IMR-90 (cell line): Measurements from ENCODE around the gene UBE3B. TPM values are rescaled to one million over a fixed set of nuclear protein-coding genes. Genes with fewer than 3 reads are reported as not detected.

ENCODE experiments used
- ATAC-seq: fragments of 200-7000 bp; cut with Tn5 transposase; 2 replicates; pipeline ENCODE4 v1.9.1; 2020; ENCODE audit warnings: low read depth, mild to moderate bottlenecking, moderate library complexity
- BruUV-seq: library from RNA; stranded (reverse); fragments of 400-500 nt; replicated peaks from 2 replicates; lab custom pipeline; 2021; lab: Mats Ljungman, UMichigan
- CTCF ChIA-PET: fragments of 300-600 bp; formaldehyde crosslinking; extraction: SDS; loops from one replicate; lab custom pipeline; 2021; ENCODE audit warnings: antibody characterized with exemption; lab: Yijun Ruan, JAX
- POLR2A ChIA-PET: fragments of 300-600 bp; sonication (Branson Sonifier 250); formaldehyde crosslinking; loops from one replicate; lab custom pipeline; 2022; ENCODE audit warnings: antibody characterized with exemption; ENCODE audit not compliant: unreplicated experiment; lab: Charles Lee
- DNase-seq: peaks from one replicate; pipeline ENCODE4 v3.0.0; 2013
- H2AFZ ChIP-seq: replicated peaks from 2 replicates; pipeline ENCODE3; 2013; ENCODE audit warnings: low read length, mild to moderate bottlenecking; ENCODE audit not compliant: poor library complexity
- H2AK5ac ChIP-seq: 2 replicates; pipeline ENCODE4 v1.6.1; 2013; ENCODE audit warnings: low read depth, low read length, inconsistent platforms
- H2AK9ac ChIP-seq: replicated peaks from 2 replicates; pipeline ENCODE3; 2013; ENCODE audit warnings: mild to moderate bottlenecking, low read depth, low read length, moderate library complexity; ENCODE audit not compliant: poor library complexity
- H2BK120ac ChIP-seq: 2 replicates; pipeline ENCODE4 v1.6.1; 2013; ENCODE audit warnings: low read depth, low read length, inconsistent platforms
- H2BK15ac ChIP-seq: 3 replicates; pipeline ENCODE4 v1.6.1; 2013; ENCODE audit warnings: low read depth, low read length, inconsistent platforms
- H2BK20ac ChIP-seq: 2 replicates; pipeline ENCODE4 v1.6.1; 2013; ENCODE audit warnings: low read depth, mild to moderate bottlenecking, inconsistent platforms, low read length, moderate library complexity
- H2BK5ac ChIP-seq: 2 replicates; pipeline ENCODE4 v1.6.1; 2013; ENCODE audit warnings: mild to moderate bottlenecking, low read depth, low read length, inconsistent platforms; ENCODE audit not compliant: poor library complexity, severe bottlenecking
- H3K14ac ChIP-seq: replicated peaks from 2 replicates; pipeline ENCODE4 v1.6.1; 2013; ENCODE audit warnings: low read depth, low read length, inconsistent platforms
- H3K18ac ChIP-seq: 2 replicates; pipeline ENCODE4 v1.6.1; 2013; ENCODE audit warnings: low read depth, low read length, control low read depth
- H3K23ac ChIP-seq: 2 replicates; pipeline ENCODE4 v1.6.1; 2013; ENCODE audit warnings: low read depth, low read length, inconsistent platforms
- H3K27ac ChIP-seq: 2 replicates; pipeline ENCODE4 v1.5.1; 2013; ENCODE audit warnings: mild to moderate bottlenecking, control low read depth, low read length; ENCODE audit not compliant: insufficient read depth
- H3K27me3 ChIP-seq: 2 replicates; pipeline ENCODE4 v1.6.1; 2013; ENCODE audit warnings: low read length; ENCODE audit not compliant: control insufficient read depth, insufficient read depth
- H3K36me3 ChIP-seq: 2 replicates; pipeline ENCODE4 v1.6.1; 2013; ENCODE audit warnings: low read length, mixed read lengths; ENCODE audit not compliant: control insufficient read depth, insufficient read depth
- H3K4ac ChIP-seq: 2 replicates; pipeline ENCODE4 v1.6.1; 2013; ENCODE audit warnings: low read depth, low read length, inconsistent platforms
- H3K4me1 ChIP-seq: 2 replicates; pipeline ENCODE4 v1.6.1; 2013; ENCODE audit warnings: low read length, mixed read lengths; ENCODE audit not compliant: control insufficient read depth, insufficient read depth
- H3K4me2 ChIP-seq: 2 replicates; pipeline ENCODE4 v1.6.1; 2013; ENCODE audit warnings: low read depth, mild to moderate bottlenecking, control low read depth, low read length, moderate library complexity
- H3K4me3 ChIP-seq: 2 replicates; pipeline ENCODE4 v1.5.1; 2013; ENCODE audit warnings: low read depth, mild to moderate bottlenecking, control low read depth, low read length, moderate library complexity; ENCODE audit not compliant: insufficient read depth
- H3K56ac ChIP-seq: 2 replicates; pipeline ENCODE4 v1.6.1; 2013; ENCODE audit warnings: low read length, inconsistent platforms; ENCODE audit not compliant: insufficient read depth; ENCODE audit errors: extremely low read depth
- H3K79me1 ChIP-seq, 2 experiments: 2 replicates each; pipeline ENCODE4 v1.6.1; 2013; ENCODE audit warnings: low read length in 2 of 2, inconsistent platforms in 1 of 2, low read depth in 1 of 2
- H3K9ac ChIP-seq: 2 replicates; pipeline ENCODE4 v1.6.1; 2013; ENCODE audit warnings: low read depth, low read length, control low read depth
- H3K9me1 ChIP-seq: 2 replicates; pipeline ENCODE4 v1.6.1; 2013; ENCODE audit warnings: low read length, inconsistent platforms; ENCODE audit not compliant: insufficient read depth
- H3K9me3 ChIP-seq: 2 replicates; pipeline ENCODE4 v1.6.1; 2013; ENCODE audit warnings: low read length; ENCODE audit not compliant: control insufficient read depth, insufficient read depth
- H4K20me1 ChIP-seq: 2 replicates; pipeline ENCODE4 v1.6.1; 2013; ENCODE audit warnings: low read length, inconsistent platforms; ENCODE audit not compliant: insufficient read depth
- H4K5ac ChIP-seq: 2 replicates; pipeline ENCODE4 v1.6.1; 2013; ENCODE audit warnings: mild to moderate bottlenecking, low read depth, low read length, control low read depth
- H4K8ac ChIP-seq, 2 experiments: 2 replicates each; pipeline ENCODE4 v1.6.1; 2013; ENCODE audit warnings: low read depth in 2 of 2, low read length in 2 of 2, control low read depth in 1 of 2, inconsistent platforms in 1 of 2
- H4K91ac ChIP-seq: 2 replicates; pipeline ENCODE4 v1.6.1; 2013; ENCODE audit warnings: low read depth, low read length, inconsistent platforms; ENCODE audit not compliant: insufficient read depth
- BHLHE40 ChIP-seq: fragments of 150-350 bp; IDR thresholded peaks from 2 replicates; pipeline ENCODE4 v1.6.1; 2016; ENCODE audit warnings: mild to moderate bottlenecking, low read depth, low read length
- CEBPB ChIP-seq: IDR thresholded peaks from 2 replicates; pipeline ENCODE4 v1.6.1; 2012; ENCODE audit warnings: low read depth, low read length, improper control_type of control experiment
- CHD1 ChIP-seq: IDR thresholded peaks from 2 replicates; pipeline ENCODE4 v1.6.1; 2012; ENCODE audit warnings: low read depth, low read length, improper control_type of control experiment
- ELK1 ChIP-seq: fragments of 150-350 bp; IDR thresholded peaks from 2 replicates; pipeline ENCODE4 v1.6.1; 2016; ENCODE audit warnings: low read depth, mild to moderate bottlenecking, low read length, moderate library complexity, borderline replicate concordance
- FOS ChIP-seq: fragments of 150-350 bp; IDR thresholded peaks from 2 replicates; pipeline ENCODE4 v1.6.1; 2016; ENCODE audit warnings: low read depth, low read length
- MAFK ChIP-seq: IDR thresholded peaks from 2 replicates; pipeline ENCODE4 v1.6.1; 2012; ENCODE audit warnings: low read depth, low read length, improper control_type of control experiment
- MAZ ChIP-seq: IDR thresholded peaks from 2 replicates; pipeline ENCODE4 v1.6.1; 2012; ENCODE audit warnings: low read depth, mild to moderate bottlenecking, low read length, improper control_type of control experiment, moderate library complexity, borderline replicate concordance
- NFE2L2 ChIP-seq: fragments of 150-350 bp; IDR thresholded peaks from 2 replicates; pipeline ENCODE4 v1.6.1; 2016; ENCODE audit warnings: low read depth, mild to moderate bottlenecking, low read length
- POLR2A ChIP-seq: IDR thresholded peaks from 2 replicates; pipeline ENCODE4 v1.6.1; 2012; ENCODE audit warnings: mild to moderate bottlenecking, low read depth, low read length
- RCOR1 ChIP-seq: IDR thresholded peaks from 2 replicates; pipeline ENCODE4 v1.6.1; 2012; ENCODE audit warnings: mild to moderate bottlenecking, low read length, improper control_type of control experiment; ENCODE audit not compliant: insufficient replicate concordance
- RFX5 ChIP-seq: IDR thresholded peaks from 2 replicates; pipeline ENCODE4 v1.8.0; 2012; ENCODE audit warnings: low read depth, mild to moderate bottlenecking, low read length, moderate library complexity
- SMC3 ChIP-seq: fragments of 150-350 bp; IDR thresholded peaks from 2 replicates; pipeline ENCODE4 v1.6.1; 2016; ENCODE audit warnings: low read depth, mild to moderate bottlenecking, antibody characterized with exemption, low read length, moderate library complexity
- WGBS, 2 experiments: methylation state at CpG; one replicate each; pipeline versions ENCODE4 v1.1.5 to v1.1.7; 2013; ENCODE audit warnings: missing lambda C conversion rate in 2 of 2; ENCODE audit not compliant: insufficient read length in 1 of 2; ENCODE audit errors: extremely low coverage in 2 of 2; 5-methylcytosine and 5-hydroxymethylcytosine counted together
- dilution Hi-C: fragments of 300-500 bp; cut with HindIII; formaldehyde crosslinking; loops from one replicate; pipeline ENCODE4 v1.14.3; 2018; ENCODE audit warnings: low sequenced_read_pairs; ENCODE audit not compliant: unreplicated experiment
- in situ Hi-C: fragments of 300-500 bp; cut with MboI; formaldehyde crosslinking; loops from 3 replicates; pipeline ENCODE4 v1.14.3; 2019; ENCODE audit warnings: low sequenced_read_pairs, inconsistent platforms, mixed read lengths
- intact Hi-C: fragments of 100-400 bp; cut with micrococcal nuclease; formaldehyde crosslinking; loops from 2 replicates; pipeline ENCODE4 v1.10.0; 2022
- polyA plus RNA-seq, 3 experiments: library from polyadenylated mRNA; depleted of rRNA; stranded (reverse); fragments of >200 nt; gene quantifications; 2 replicates each; pipeline ENCODE4 v1.2.3, GENCODE V29; 2012; ENCODE audit warnings: low replicate concordance in 1 of 3
- total RNA-seq: library from RNA; depleted of rRNA; stranded (reverse); fragments of >200 nt; gene quantifications from 2 replicates; pipeline ENCODE4 v1.2.3, GENCODE V29; 2012
- TF ChIP-seq, protein P1 (sequence below): fragments of 150-350 bp; IDR thresholded peaks from 2 replicates; pipeline ENCODE4 v1.6.1; 2017; ENCODE audit warnings: mild to moderate bottlenecking, antibody characterized with exemption, low read length, low read depth

UBE3B gene
- total and polyA plus RNA-seq, 2 of the 4 experiments (the other 2 are of a cell fraction): 18.8 to 24.9 TPM

DNA sequence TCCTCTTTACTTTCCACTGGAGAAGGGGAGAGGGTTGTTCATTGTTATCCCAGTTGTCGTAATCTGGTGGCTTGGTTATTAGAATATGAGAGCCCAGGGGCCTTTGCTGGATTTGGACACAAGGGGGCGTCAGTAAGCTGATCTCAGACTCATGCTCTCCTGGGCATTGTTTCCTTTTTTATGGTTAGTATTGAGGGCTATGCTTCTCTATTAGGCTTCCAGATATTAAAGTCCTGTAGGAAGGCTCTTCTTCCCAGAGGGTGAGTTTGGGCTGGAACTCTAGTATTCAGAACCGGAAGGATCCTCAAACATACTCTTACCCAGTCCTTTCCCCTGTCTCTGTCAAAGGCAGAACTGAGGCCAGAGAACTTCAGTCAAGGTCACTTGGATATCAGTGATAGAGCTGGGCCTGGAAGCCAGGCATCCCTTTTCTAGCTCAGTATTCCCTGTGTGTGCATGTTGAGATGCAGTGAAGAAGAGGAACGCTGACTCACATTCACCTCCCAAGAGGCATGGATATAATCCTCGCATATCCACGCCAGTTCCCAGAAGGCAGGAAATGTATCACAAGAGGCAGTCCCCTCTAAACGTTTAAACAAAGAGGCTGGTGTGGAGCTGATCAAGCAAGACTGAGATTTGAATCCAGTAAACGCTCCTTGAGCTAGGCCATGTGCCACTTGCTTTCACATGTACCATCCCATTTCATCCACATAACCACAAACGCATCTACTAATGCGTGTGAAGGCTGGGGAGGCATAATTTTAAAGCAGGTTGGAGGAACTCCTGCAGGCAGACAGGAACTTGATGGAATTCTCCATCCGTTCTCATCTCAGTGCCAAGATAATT lies 41.6 kb downstream of the UBE3B start:
- H3K4me1 ChIP-seq: peaks cover 7% of the 10 kb centered on the region
- DNase-seq (peak; percentile 92), ATAC-seq (peak; percentile 91)
- ChIA-PET POLR2A (no interaction called here), CTCF (interaction anchor here (0.6 to 1.5 kb wide), 8 partner anchors 9 to 1185 kb away, joined by 3 to 7 read pairs (median 4); partner anchors contain the start of gene MVK)
- peak overlapping the region; percentile 88 for H2BK120ac ChIP-seq
- intact Hi-C loops (loop anchor here (1.0 to 2.0 kb wide), 4 partner anchors 54 to 326 kb away; partner anchors contain the start of genes MMAB and MVK), dilution Hi-C loops (no loop called here), in situ Hi-C loops (loop anchor here (5.0 kb wide), 1 partner anchor 253 kb away; no protein-coding TSS in a partner anchor)
- H2BK20ac ChIP-seq: peak overlapping the region; percentile 71; the same call in 1 of the 2 replicates
- peak overlapping the region; percentile 59; the same call in 1 of the 2 replicates for H3K18ac ChIP-seq
- no TSS peak for BruUV-seq
- H3K9me1 ChIP-seq: peaks cover 3% of the 10 kb centered on the region
- H3K56ac ChIP-seq: peak overlapping the region; percentile 62
- H2AFZ ChIP-seq: peak overlapping the region; percentile 75
- peak overlapping the region; percentile 48 for H4K5ac ChIP-seq
- peak overlapping the region; percentile 89 for H4K91ac ChIP-seq
- peak overlapping the region; percentile 68 for H2BK5ac ChIP-seq
- H2BK15ac ChIP-seq: peak overlapping the region; percentile 26; the same call in 1 of the 3 replicates
- no peaks in the 10 kb centered on the region for H3K79me1 ChIP-seq
- no peaks in the 10 kb centered on the region for H3K27me3 ChIP-seq
- H3K4me2 ChIP-seq: 0 out of 2 replicates have a peak overlapping the region, but pooled peaks have one; percentile 13
- H3K4ac ChIP-seq: peak overlapping the region; percentile 96
- H2AK5ac ChIP-seq: peak overlapping the region; percentile 73
- peak overlapping the region; percentile 37 for H2AK9ac ChIP-seq
- H3K36me3 ChIP-seq: peaks cover 61% of the 10 kb centered on the region
- peak overlapping the region; percentile 31 to 79; a peak in 3 of 4 replicates for H4K8ac ChIP-seq
- H3K14ac ChIP-seq: peak overlapping the region; percentile 88
- peak overlapping the region; percentile 67 for H3K27ac ChIP-seq
- peak overlapping the region; percentile 77 for H3K23ac ChIP-seq
- H3K4me3 ChIP-seq: no peak overlapping the region
- H4K20me1 ChIP-seq: no peaks in the 10 kb centered on the region
- WGBS, 2 experiments: no CpG with 5 or more reads among the region's 11 CpGs
- no peaks in the 10 kb centered on the region for H3K9me3 ChIP-seq
- H3K9ac ChIP-seq: no peak overlapping the region; the same call in 1 of the 2 replicates
- TF ChIP-seq SMC3 (peak; percentile 84), BHLHE40 (no peak), MAFK (no peak), ELK1 (no peak), CEBPB (no peak), RFX5 (no peak), MAZ (0 out of 2 replicates have a peak, but pooled peaks have one; percentile 35), POLR2A (no peak), RCOR1 (no peak), NFE2L2 (peak; percentile 43; the same call in 1 of the 2 replicates), FOS (0 out of 2 replicates have a peak, but pooled peaks have one; percentile 14), CHD1 (no peak)
- TF ChIP-seq, protein P1, sequence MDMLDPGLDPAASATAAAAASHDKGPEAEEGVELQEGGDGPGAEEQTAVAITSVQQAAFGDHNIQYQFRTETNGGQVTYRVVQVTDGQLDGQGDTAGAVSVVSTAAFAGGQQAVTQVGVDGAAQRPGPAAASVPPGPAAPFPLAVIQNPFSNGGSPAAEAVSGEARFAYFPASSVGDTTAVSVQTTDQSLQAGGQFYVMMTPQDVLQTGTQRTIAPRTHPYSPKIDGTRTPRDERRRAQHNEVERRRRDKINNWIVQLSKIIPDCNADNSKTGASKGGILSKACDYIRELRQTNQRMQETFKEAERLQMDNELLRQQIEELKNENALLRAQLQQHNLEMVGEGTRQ: no peak
